Measurements from ENCODE around the gene ACER2.

GRCh38 chr9:19446361-19446861, 37.6 kb downstream of the ACER2 start:
- TF ChIP-seq, protein P1, sequence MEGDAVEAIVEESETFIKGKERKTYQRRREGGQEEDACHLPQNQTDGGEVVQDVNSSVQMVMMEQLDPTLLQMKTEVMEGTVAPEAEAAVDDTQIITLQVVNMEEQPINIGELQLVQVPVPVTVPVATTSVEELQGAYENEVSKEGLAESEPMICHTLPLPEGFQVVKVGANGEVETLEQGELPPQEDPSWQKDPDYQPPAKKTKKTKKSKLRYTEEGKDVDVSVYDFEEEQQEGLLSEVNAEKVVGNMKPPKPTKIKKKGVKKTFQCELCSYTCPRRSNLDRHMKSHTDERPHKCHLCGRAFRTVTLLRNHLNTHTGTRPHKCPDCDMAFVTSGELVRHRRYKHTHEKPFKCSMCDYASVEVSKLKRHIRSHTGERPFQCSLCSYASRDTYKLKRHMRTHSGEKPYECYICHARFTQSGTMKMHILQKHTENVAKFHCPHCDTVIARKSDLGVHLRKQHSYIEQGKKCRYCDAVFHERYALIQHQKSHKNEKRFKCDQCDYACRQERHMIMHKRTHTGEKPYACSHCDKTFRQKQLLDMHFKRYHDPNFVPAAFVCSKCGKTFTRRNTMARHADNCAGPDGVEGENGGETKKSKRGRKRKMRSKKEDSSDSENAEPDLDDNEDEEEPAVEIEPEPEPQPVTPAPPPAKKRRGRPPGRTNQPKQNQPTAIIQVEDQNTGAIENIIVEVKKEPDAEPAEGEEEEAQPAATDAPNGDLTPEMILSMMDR (IDR thresholded peaks at IDR 0.05; ENCODE audit: poor library complexity), result no peak
- no peak for TF ChIP-seq EZH2phosphoT487 (IDR thresholded peaks at IDR 0.05; ENCODE audit: low read depth, severe bottlenecking, unreplicated experiment)

Data from hepatocyte (in vitro differentiated cells).